ENCODE measurements around the gene SLIT1.

- TF ChIP-seq CTCF (conservative IDR thresholded peaks at IDR 0.05; ENCODE audit: low read length), result no peak
- no peak for TF ChIP-seq EZH2phosphoT487 (IDR thresholded peaks at IDR 0.05; ENCODE audit: borderline replicate concordance, low read depth, low read length)
Observed at GRCh38 chr10:97134983-97135382, 50.8 kb downstream of the SLIT1 start.
